Measurements from ENCODE around the gene MRPL2. TPM values are rescaled to one million over a fixed set of nuclear protein-coding genes. Genes with fewer than 3 reads are reported as not detected.

MRPL2 gene
- total and polyA plus RNA-seq, 2 of the 4 experiments (the other 2 are of a cell fraction) = 18.1 to 45.9 TPM

DNA sequence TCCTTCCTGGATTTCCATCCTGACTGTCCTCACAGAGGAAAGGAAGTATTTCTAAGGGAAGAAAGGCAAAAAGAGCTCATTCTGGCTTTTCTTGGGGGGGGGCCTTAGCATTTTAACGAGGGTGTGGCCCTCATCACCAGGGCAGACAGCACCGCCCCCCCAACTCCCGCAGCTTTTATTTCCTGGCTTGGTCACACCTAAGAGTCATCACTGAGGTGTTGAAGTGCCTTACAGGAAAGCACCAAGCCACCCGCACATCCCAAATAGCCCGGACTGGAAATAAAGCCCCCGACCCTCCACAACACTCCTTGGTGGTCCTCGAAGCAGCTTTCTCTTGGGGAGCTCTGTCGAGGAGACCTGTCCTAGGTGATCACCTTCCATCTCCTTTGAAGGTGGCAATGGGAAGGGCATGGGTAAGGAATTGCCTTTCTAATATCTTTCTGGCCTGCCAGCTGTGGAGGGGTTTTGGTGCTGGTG, 18.1 kb upstream of the MRPL2 start:
- peak overlapping the region; percentile 76 for H2BK120ac ChIP-seq (ENCODE audit: low read depth, low read length)
- H3K9me3 ChIP-seq (ENCODE audit: control insufficient read depth, insufficient read depth, low read length) = no peaks in the 10 kb centered on the region
- H3K9me1 ChIP-seq (ENCODE audit: insufficient read depth, low read length) = peaks cover 18% of the 10 kb centered on the region
- peak overlapping the region; percentile 75 for H4K91ac ChIP-seq (ENCODE audit: insufficient read depth, low read depth, low read length)
- H3K4me3 ChIP-seq (ENCODE audit: insufficient read depth, low read depth, low read length) = peak overlapping the region; percentile 76
- no TSS peak for BruUV-seq (replicated peaks)
- ATAC-seq (ENCODE audit: low read depth) (no peak), DNase-seq (no peak)
- H2AK5ac ChIP-seq (ENCODE audit: low read depth, low read length) = peak overlapping the region; percentile 68
- no peak for TF ChIP-seq SMC3 (IDR thresholded peaks at IDR 0.05; ENCODE audit: low read depth, low read length)
- in situ Hi-C loops (cut with MboI; ENCODE audit: low sequenced_read_pairs) (loop anchor here (5.0 kb wide), 1 partner anchor 50 kb away; no protein-coding TSS in a partner anchor), intact Hi-C loops (cut with micrococcal nuclease) (loop anchor here (2.0 kb wide), 1 partner anchor 13 kb away; no protein-coding TSS in a partner anchor), dilution Hi-C loops (cut with HindIII; ENCODE audit: low sequenced_read_pairs, unreplicated experiment) (no loop called here)
- H4K5ac ChIP-seq (ENCODE audit: low read depth, low read length) = peak overlapping the region; percentile 41
- ChIA-PET CTCF (interaction anchor here (0.7 kb wide), 1 partner anchor 42 kb away, joined by 3 read pairs; no protein-coding TSS in a partner anchor), POLR2A (ENCODE audit: unreplicated experiment) (no interaction called here)
- H3K36me3 ChIP-seq (ENCODE audit: control insufficient read depth, insufficient read depth, low read length) = peaks cover 5% of the 10 kb centered on the region; the same call in 1 of the 2 replicates
- peak overlapping the region; percentile 59; the same call in 1 of the 2 replicates for H2BK20ac ChIP-seq (ENCODE audit: low read depth, low read length)
- H3K27me3 ChIP-seq (ENCODE audit: control insufficient read depth, insufficient read depth, low read length) = no peaks in the 10 kb centered on the region
- H4K20me1 ChIP-seq (ENCODE audit: insufficient read depth, low read length) = peaks cover 28% of the 10 kb centered on the region
- peak overlapping the region; percentile 92 for H3K9ac ChIP-seq (ENCODE audit: low read depth, low read length)
- peak overlapping the region; percentile 93 for H3K4me2 ChIP-seq (ENCODE audit: low read depth, low read length)
- peak overlapping the region; percentile 93 for H2AFZ ChIP-seq (replicated peaks; ENCODE audit: low read length, poor library complexity)
- peak overlapping the region; percentile 77 for H3K27ac ChIP-seq (ENCODE audit: insufficient read depth, low read length)
- H3K79me1 ChIP-seq (ENCODE audit: low read depth in 1 of 2, low read length in 2 of 2) = peaks cover 13 to 61% of the 10 kb centered on the region in 2 experiments
- peak overlapping the region; percentile 72 for H3K18ac ChIP-seq (ENCODE audit: low read depth, low read length)
- peak overlapping the region; percentile 86 for H3K4ac ChIP-seq (ENCODE audit: low read depth, low read length)
- peak overlapping the region; percentile 47; the same call in 1 of the 3 replicates for H2BK15ac ChIP-seq (ENCODE audit: low read depth, low read length)
- peak overlapping the region; percentile 84 for H2BK5ac ChIP-seq (ENCODE audit: low read depth, low read length, poor library complexity, severe bottlenecking)
- H2AK9ac ChIP-seq (replicated peaks; ENCODE audit: low read depth, low read length, poor library complexity) = peak overlapping the region; percentile 93
- peak overlapping the region; percentile 35 to 73; a peak in 3 of 4 replicates for H4K8ac ChIP-seq (ENCODE audit: low read depth in 2 of 2, low read length in 2 of 2)
- H3K14ac ChIP-seq (replicated peaks; ENCODE audit: low read depth, low read length) = peak overlapping the region; percentile 97
- 0% methylated on average over 1 of the region's 8 CpGs; no CpG with 5 or more reads in 1 of the 2 experiments for WGBS, 2 experiments (ENCODE audit: extremely low coverage in 2 of 2, insufficient read length in 1 of 2)
- H3K4me1 ChIP-seq (ENCODE audit: control insufficient read depth, insufficient read depth, low read length) = peaks cover 29% of the 10 kb centered on the region
- peak overlapping the region; percentile 78; the same call in 1 of the 2 replicates for H3K56ac ChIP-seq (ENCODE audit: extremely low read depth, insufficient read depth, low read length)
- H3K23ac ChIP-seq (ENCODE audit: low read depth, low read length) = peak overlapping the region; percentile 93
